GM19023 (cell line): Measurements from ENCODE around the gene GPRIN3.
A peak's percentile ranks its signal among the peaks of the same experiment; 100 is the strongest.

Experiments used
- ATAC-seq: cut with Tn5 transposase; IDR thresholded peaks from one replicate; pipeline ENCODE4 v1.9.1; 2021; ENCODE audit warnings: mild to moderate bottlenecking, moderate library complexity; ENCODE audit not compliant: unreplicated experiment

GPRIN3 gene

DNA sequence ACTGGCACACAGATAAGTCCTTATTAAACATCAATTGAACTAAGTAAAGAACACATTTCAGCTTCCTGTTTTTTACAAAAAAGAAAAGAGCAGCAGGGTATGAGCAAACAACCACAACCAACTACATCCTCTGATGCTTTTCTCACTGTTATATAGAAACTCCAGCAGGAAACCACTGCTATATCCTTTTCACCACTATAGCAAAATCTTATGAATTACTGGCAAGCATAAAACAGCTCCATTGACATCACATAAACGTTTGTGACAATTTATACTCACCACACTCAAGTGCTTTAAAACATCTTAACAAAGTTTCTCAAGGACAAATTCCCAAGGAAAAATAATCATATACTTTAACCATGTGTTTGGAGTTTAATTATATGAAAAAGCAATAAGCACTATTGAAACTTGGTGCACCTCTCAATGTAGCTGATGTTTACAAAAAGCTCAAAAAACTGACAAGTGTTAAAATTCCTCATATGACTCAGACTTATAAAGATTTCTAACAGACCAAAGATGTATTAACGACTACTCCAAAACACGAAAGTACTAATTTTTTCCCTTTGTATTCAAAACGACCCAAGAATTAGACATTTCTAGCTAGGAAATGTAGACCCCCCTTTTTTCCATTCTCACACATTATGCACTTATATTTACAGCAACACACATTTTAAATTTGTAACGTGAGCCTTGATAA, 12.9 kb downstream of the GPRIN3 start:
- ATAC-seq: peak; percentile 53

GRCh38 chr4:89293299-89293698, 14.3 kb downstream of the GPRIN3 start:
- no peak for ATAC-seq

DNA sequence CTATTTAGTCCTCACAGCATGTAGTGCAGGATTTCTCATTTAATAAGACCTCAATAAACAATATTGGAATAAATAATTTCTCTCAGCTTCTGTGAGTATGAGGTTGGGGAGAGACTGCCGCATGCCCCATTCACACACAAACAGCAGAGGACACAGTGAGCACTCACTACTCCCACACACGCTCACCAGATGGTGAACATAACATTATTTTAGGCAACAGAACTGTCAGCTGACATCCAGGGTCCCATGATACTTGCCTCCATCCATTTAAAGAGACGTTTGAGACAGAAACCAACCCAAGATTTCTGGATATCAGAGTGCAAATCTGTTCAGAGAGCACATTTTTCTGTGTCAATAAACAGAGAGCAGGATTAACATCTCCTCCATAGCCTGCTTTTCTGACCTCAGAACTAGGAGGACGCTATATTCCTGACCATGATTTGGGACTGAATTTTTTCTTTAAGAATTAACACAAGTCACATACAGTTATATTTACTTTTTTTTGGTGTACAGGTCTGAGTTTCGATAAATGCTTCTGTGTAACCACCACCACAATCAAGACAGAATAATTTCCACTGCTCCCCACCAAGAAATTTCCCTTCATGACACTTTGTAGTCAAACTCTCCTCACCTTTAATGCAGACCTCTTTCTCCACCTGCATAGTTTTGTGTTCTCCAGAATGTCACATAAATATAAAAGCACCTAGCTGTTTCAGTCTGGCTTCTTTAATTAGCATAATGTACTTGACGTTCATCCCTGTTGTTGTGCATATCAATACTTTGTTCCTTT, 16.7 kb downstream of the GPRIN3 start:
- peak; percentile 50 for ATAC-seq

DNA sequence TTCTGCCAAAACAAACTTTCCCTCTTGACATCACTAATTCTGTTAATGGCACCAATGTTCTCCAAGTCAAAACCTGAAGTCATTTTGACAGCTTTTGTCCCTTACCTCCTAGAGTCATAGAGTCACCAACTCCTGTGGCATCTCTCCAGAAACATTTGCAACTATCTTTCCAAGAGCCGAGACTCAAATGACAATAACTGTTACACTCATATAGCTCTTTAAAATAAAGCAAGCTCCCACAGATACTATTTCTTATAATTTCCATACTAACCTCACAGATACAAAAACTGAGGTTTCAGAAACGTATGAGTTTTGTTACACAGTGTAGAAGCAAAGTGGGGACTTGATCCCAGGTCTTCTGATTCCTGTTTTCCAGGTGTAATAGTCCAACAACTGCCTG, 18.3 kb downstream of the GPRIN3 start:
- ATAC-seq: no peak

GRCh38 chr4:89288430-89288829, 19.2 kb downstream of the GPRIN3 start:
- no peak for ATAC-seq

- no peak for ATAC-seq
Measured at GRCh38 chr4:89287945-89288344, 19.7 kb downstream of the GPRIN3 start.

DNA sequence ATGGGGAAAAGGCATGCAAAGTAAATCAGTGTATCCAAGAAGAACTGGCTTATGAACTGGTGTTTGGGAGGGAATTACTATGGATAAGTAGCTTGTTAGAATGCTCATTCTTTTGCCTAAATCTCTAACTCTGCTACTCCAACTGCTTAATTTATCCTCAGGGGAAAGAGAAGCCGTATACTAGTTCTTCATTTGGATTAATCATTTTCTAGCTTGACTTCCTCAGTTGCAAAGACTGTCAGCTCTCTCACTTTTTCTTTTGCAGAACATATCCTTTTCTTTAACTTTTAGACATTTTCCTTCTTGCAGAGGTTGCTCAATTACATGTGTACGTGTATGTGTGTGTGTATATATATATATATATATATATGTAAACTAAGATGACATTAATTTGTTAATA, 21.9 kb downstream of the GPRIN3 start:
- no peak for ATAC-seq

GRCh38 chr4:89284828-89285227, 22.8 kb downstream of the GPRIN3 start:
- ATAC-seq: no peak

DNA sequence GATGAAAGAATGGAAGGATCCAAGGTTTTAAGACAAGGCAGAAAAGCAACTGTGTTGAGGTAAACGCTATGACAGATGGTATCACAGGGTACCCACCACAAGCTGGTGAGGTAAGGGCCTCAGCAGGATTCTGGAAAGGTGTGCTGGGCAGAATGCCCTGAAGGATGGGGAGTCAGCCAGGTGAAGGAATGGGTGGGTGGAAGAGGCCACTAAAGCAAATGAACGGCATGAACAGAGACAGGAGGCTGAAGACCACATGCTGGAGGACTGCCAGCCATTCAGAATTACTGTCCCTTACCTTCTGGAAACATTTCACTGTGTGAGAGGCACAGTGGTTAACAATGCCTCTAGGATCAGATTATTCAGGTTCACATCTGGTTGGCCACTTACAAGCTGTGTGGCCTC, 23.6 kb downstream of the GPRIN3 start:
- ATAC-seq: no peak

DNA sequence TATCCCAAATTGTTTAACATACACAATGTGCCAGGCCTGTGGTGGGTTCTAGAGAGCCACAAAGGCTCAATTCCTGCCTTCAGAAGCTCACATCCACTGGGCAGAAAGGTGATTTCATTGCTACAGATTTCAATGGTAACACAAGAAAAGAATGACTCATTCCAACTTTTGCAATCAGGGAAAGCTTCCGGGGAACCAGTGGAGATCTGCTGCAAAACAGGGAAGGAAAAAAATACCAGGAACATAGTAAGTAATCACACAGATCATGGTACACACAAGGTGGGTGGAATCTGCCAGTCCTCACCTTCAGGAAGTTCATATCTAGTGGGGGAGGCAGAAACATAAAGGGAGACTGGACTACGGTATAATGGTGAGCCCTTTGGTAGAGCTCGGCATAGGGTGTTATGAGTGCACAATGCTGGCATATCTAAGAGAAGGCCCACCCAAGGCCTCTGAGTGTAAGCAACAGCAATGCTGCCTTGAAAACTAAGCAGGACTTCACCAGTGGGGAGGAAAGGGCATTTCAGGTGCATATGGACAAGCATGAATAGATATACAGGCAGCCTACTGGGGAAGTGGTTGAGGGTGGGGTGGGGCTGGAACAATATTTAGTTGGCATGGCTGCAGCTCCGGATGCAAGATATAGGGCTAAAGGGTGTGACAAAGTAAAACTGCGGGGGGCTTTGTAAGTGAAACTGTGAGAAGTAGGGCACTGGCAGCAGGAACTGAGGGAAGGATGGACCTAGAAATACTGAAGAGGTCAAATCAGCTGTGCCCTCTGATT, 24.2 kb downstream of the GPRIN3 start:
- no peak for ATAC-seq

DNA sequence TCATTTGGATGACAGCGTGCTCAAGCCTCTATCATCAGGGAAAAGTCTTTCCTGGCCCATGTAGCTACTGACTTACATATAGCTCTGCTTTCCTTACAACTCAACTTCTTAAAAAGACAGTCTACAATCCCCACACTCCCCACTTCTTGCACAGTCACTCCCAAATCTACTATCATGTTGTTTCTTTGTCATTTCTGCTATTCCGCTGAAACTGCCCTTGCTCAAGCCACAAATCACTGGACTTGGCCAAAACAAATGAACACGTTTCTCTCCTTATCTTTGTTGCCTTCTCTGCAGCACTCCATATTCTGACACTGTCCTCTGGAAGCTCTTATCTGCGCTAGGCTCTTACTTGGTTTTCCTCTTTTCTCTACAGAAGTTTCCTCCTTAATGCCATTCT, 28.2 kb downstream of the GPRIN3 start:
- no peak for ATAC-seq

DNA sequence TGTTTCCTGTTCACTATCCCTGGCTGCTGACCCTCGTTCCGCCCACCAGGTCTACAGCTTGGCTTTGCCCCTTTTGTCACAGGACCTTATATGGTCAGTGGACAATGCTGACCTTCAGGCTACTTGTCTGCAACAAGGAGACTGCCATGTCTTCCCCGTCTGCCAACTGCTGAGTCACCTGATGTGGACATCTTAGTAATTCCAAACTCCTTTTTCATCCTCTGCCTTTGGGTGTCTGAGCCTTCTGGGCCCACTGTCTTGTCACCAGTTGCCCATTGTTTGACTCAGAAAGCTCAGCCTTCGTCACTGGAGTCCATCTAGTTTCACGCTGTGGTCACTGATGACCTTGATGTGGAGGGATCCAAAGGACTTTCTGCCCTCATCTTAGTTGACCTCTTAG, 30.2 kb downstream of the GPRIN3 start:
- no peak for ATAC-seq

DNA sequence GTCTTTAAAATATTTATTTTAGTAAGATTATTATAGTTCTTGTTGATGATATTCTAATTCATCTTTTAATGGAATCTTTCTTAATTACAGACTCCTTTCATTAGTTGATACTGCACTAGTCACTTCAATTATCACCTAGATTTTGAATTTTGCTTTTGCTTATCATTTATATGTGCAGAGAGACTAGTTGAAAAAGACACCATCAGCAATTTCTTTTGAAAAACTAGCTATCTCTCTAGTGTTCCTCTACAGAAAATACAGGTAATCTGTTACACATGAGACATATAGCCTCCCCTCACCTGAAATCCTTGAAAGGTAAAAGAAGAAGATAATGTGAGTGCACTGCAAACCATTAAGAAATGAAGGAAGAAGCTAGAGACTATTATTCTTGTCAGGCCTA, 31.3 kb downstream of the GPRIN3 start:
- no peak for ATAC-seq

GRCh38 chr4:89275587-89275986, 32.0 kb downstream of the GPRIN3 start:
- no peak for ATAC-seq

DNA sequence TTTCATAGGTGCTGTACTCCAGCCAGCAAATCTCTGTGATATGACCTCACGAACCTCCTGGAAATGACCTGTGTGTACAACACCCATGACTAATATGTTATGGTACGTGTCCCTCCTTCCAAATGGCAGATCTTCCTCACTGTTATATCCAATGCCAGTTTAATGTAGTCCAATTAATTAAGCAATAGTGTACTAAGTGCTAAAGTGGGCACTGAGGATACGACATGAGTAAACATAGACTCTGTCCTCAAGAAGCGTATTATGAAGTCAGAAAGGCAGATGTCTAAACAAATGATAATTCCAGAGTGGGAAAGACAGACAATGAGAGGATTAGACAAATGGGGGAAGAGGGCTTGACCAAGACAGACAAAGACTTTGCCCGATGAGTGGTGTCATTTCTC, 33.9 kb downstream of the GPRIN3 start:
- no peak for ATAC-seq

DNA sequence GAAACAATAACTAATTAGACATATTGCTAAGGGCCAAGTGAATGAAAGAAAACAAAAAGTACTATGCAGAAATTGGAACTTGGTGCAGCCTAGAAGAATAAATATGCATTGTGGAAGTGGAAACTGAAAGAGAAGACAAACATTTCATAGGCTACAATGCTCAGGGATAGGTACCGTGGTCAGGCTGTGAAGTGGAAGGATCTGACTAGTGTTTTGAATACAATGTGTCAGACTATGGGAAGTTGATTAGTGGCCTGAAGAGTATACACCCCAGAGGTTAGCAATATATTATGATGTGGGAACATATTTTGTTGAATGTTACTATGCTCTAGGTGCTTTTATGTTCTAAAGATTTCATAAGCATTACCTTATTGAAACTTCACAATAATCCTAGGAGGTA, 36.8 kb downstream of the GPRIN3 start:
- no peak for ATAC-seq

DNA sequence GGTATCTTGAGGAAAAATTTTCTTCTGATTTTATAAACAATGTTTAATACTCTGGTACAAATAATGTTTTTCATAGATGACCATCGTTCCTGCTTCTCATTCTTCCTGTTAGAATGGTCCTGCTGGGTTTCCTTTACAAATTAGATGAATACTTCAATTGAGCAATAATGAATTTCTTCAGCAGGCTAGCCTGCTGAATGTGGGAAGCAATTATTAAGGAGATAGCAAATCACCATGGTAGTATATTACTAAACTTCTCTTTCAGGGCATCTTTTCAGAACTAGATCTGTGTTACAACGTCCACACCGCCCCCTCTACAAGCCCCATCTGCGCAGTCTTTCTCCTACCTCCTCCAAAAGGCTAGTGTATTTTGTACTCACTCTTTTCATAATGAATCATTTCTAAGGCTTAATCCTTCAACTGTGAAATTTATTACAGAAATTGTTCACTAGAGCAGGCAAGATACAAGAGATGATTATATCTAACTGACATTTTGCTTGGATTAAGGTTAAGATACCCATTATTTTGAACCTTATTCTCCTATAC, 38.4 kb downstream of the GPRIN3 start:
- no peak for ATAC-seq

DNA sequence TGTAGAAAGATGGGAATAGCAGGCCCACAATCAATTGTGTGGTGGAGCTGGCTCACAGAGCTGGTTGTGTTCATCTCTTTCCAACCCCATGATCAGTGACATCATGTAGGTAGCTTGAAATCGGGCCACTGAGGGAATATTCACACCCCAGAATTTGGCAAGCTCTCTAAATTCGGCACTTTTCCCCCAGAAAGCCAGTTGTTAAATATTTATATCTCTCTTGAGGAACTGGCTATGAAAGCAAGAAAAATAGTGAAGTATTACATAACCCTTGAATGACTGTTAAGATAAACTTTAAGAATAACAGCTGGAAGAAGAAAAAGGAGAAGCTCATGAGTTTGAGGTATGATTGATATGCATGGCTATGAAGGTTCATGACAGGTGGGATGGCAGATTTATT, 38.9 kb downstream of the GPRIN3 start:
- no peak for ATAC-seq

- no peak for ATAC-seq
Measured at GRCh38 chr4:89267846-89268245, 39.8 kb downstream of the GPRIN3 start.

GRCh38 chr4:89267392-89267791, 40.2 kb downstream of the GPRIN3 start:
- ATAC-seq: no peak

DNA sequence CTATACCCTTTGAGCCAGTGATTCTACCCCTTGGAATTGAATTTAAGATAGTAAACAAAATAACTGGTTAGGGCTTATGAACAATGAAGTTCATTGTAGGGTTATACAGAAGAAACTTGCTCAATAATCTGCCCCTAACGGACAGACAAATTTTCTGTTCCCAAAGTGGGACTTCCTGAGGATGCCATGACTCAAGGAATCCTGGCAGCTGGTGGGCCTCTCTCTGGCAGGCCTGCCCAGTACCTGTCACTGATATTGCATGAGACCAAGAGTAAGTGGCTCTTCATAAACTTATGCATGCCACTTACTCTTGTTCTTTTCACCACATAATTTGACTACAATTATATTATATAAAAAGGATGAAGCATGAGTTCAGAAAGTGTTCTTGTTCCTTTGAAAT, 41.5 kb downstream of the GPRIN3 start:
- ATAC-seq: no peak

DNA sequence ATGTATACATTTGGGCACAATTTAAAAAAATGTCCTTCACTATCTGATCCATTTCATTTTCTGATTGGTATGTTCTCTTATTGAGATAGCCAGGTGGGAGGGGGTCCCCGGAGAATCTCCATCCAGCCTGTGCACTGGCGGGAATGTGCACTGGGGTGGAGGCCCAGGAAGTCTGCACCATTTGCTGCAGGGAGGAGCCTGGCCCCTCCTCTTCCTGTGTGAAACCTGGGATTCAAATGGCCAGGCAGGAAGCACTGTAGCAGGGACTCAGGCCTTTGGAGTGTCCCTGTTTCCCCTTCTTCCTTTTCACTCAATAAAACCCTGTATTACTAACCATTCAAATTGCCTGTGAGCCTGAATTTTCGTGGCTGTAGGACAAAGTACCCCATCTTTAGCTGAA, 44.3 kb downstream of the GPRIN3 start:
- ATAC-seq: no peak
